ENCODE results near the gene ATP11A.

Gene ATP11A

GRCh38 chr13:112723771-112724170, 33.9 kb downstream of the ATP11A start:
- no peak for DNase-seq (ENCODE audit: low read depth)

GRCh38 chr13:112724788-112725345, 35.0 kb downstream of the ATP11A start:
- no peak for DNase-seq (ENCODE audit: low read depth)

GRCh38 chr13:112725346-112726015, 35.6 kb downstream of the ATP11A start:
- DNase-seq (ENCODE audit: low read depth) = peak; percentile 27

GRCh38 chr13:112726016-112726767, 36.4 kb downstream of the ATP11A start:
- no peak for DNase-seq (ENCODE audit: low read depth)

GRCh38 chr13:112727581-112727980, 37.7 kb downstream of the ATP11A start:
- no peak for DNase-seq (ENCODE audit: low read depth)

GRCh38 chr13:112728375-112729126, 38.7 kb downstream of the ATP11A start:
- DNase-seq (ENCODE audit: low read depth) = no peak

- no peak for DNase-seq (ENCODE audit: low read depth)
Measured at GRCh38 chr13:112729408-112729807, 39.6 kb downstream of the ATP11A start.

- DNase-seq (ENCODE audit: low read depth) = no peak
Measured at GRCh38 chr13:112730157-112730671, 40.4 kb downstream of the ATP11A start.

GRCh38 chr13:112731667-112732616, 42.1 kb downstream of the ATP11A start:
- DNase-seq (ENCODE audit: low read depth) = no peak

GRCh38 chr13:112732679-112733078, 42.8 kb downstream of the ATP11A start:
- DNase-seq (ENCODE audit: low read depth) = no peak

GRCh38 chr13:112733112-112733511, 43.3 kb downstream of the ATP11A start:
- DNase-seq (ENCODE audit: low read depth) = no peak

- no peak for DNase-seq (ENCODE audit: low read depth)
Measured at GRCh38 chr13:112733661-112734379, 44.0 kb downstream of the ATP11A start.

GRCh38 chr13:112734696-112735547, 45.1 kb downstream of the ATP11A start:
- DNase-seq (ENCODE audit: low read depth) = no peak

GRCh38 chr13:112735791-112736190, 46.0 kb downstream of the ATP11A start:
- DNase-seq (ENCODE audit: low read depth) = no peak

GRCh38 chr13:112737294-112737693, 47.5 kb downstream of the ATP11A start:
- no peak for DNase-seq (ENCODE audit: low read depth)

- no peak for DNase-seq (ENCODE audit: low read depth)
Measured at GRCh38 chr13:112738606-112739005, 48.8 kb downstream of the ATP11A start.

GRCh38 chr13:112740502-112741131, 50.8 kb downstream of the ATP11A start:
- DNase-seq (ENCODE audit: low read depth) = peak; percentile 12

- no peak for DNase-seq (ENCODE audit: low read depth)
Measured at GRCh38 chr13:112741185-112741755, 51.4 kb downstream of the ATP11A start.
